CD4-positive, alpha-beta memory T cell (primary cell): ENCODE data around the gene STARD10. TPM values are rescaled to one million over a fixed set of nuclear protein-coding genes. Genes with fewer than 3 reads are reported as not detected.

Source experiments
- CTCF ChIA-PET: fragments of 350-600 bp; sonication (Branson Sonifier 250); formaldehyde crosslinking; loops from one replicate; lab custom pipeline; 2021; ENCODE audit warnings: inconsistent platforms; ENCODE audit not compliant: partially characterized antibody; lab: Charles Lee
- POLR2A ChIA-PET: fragments of 350-600 bp; sonication (Branson Sonifier 250); formaldehyde crosslinking; loops from one replicate; lab custom pipeline; 2021; ENCODE audit not compliant: partially characterized antibody; lab: Charles Lee
- DNase-seq, 5 donors: peaks; one replicate each; pipeline versions ENCODE4 v3.0.0 to v3.0.0-alpha.2; 2020 to 2022; ENCODE audit warnings: mixed read lengths in 1 of 5
- H3K27ac ChIP-seq: one replicate; pipeline ENCODE4 v1.7.0; 2013; ENCODE audit warnings: low read depth, low read length
- H3K27me3 ChIP-seq: 2 replicates; pipeline ENCODE4 v1.7.0; 2013; ENCODE audit warnings: mild to moderate bottlenecking, low read length, moderate library complexity; ENCODE audit not compliant: insufficient read depth
- H3K36me3 ChIP-seq: 2 replicates; pipeline ENCODE4 v1.7.0; 2013; ENCODE audit warnings: mild to moderate bottlenecking, low read length, moderate library complexity; ENCODE audit not compliant: insufficient read depth
- H3K4me1 ChIP-seq: 2 replicates; pipeline ENCODE4 v1.7.0; 2013; ENCODE audit warnings: mild to moderate bottlenecking, low read length, moderate library complexity; ENCODE audit not compliant: insufficient read depth
- H3K4me3 ChIP-seq, 2 donors: one replicate each; pipeline ENCODE4 v1.7.0; 2013; ENCODE audit warnings: low read length in 2 of 2, mild to moderate bottlenecking in 1 of 2
- H3K9me3 ChIP-seq, 2 donors: one replicate each; pipeline ENCODE4 v1.7.0; 2013; ENCODE audit warnings: low read length in 2 of 2, control low read depth in 1 of 2; ENCODE audit not compliant: control insufficient read depth in 1 of 2
- H3K27ac Mint-ChIP-seq, 7 donors: one replicate each; pipeline ENCODE4 v1.8.0; 2020 to 2021; ENCODE audit warnings: mixed read lengths in 7 of 7, mild to moderate bottlenecking in 6 of 7, inconsistent platforms in 3 of 7, moderate library complexity in 3 of 7
- H3K27me3 Mint-ChIP-seq, 2 donors: one replicate each; pipeline ENCODE4 v1.8.0; 2020 to 2021; ENCODE audit warnings: mixed read lengths in 2 of 2
- H3K36me3 Mint-ChIP-seq, 2 donors: one replicate each; pipeline ENCODE4 v1.8.0; 2020 to 2021; ENCODE audit warnings: mixed read lengths in 2 of 2, inconsistent platforms in 1 of 2, mild to moderate bottlenecking in 1 of 2
- H3K4me1 Mint-ChIP-seq, 4 donors: one replicate each; pipeline ENCODE4 v1.8.0; 2020 to 2021; ENCODE audit warnings: mixed read lengths in 4 of 4, mild to moderate bottlenecking in 1 of 4
- H3K4me3 Mint-ChIP-seq, 8 donors: one replicate each; pipeline ENCODE4 v1.8.0; 2020 to 2021; ENCODE audit warnings: mixed read lengths in 8 of 8, mild to moderate bottlenecking in 7 of 8, moderate library complexity in 6 of 8, inconsistent platforms in 3 of 8
- H3K9me3 Mint-ChIP-seq, 8 donors: one replicate each; pipeline ENCODE4 v1.8.0; 2020 to 2021; ENCODE audit warnings: mixed read lengths in 8 of 8, mild to moderate bottlenecking in 5 of 8, inconsistent platforms in 3 of 8, moderate library complexity in 1 of 8
- intact Hi-C: fragments of 100-400 bp; cut with micrococcal nuclease; formaldehyde crosslinking; loops from one replicate; pipeline ENCODE4 v1.15.1; 2023
- polyA plus RNA-seq, 2 donors: library from polyadenylated mRNA; unstranded; fragments of 300-500 nt; fragmentation: Illumina TruSeq; gene quantifications; one replicate each; pipeline ENCODE4 v1.2.3, GENCODE V29; 2021
- total RNA-seq, 2 experiments: library from RNA; stranded (reverse); gene quantifications; one replicate each; pipeline ENCODE4 v1.2.3, GENCODE V29; 2021

STARD10 gene
- total RNA-seq (10 to 100 TPM; 23.0 to 23.5 TPM), polyA plus RNA-seq (10 to 100 TPM; 24.9 to 27.0 TPM)

- peaks cover 0 to 4% of the 10 kb centered on the region in 2 donors for H3K36me3 Mint-ChIP-seq
Observed at GRCh38 chr11:72793425-72794367, at the start of gene STARD10. Gene STARD10 (minus strand): TSS chr11:72794047. CDS start chr11:72781181, 12,866 bp downstream.

GRCh38 chr11:72842653-72843330, 48.9 kb upstream of the STARD10 start:
- Histone ChIP-seq H3K27ac (no peak overlapping the region), H3K9me3 (no peaks in the 10 kb centered on the region), H3K4me3 (no peak overlapping the region), H3K36me3 (peaks cover 42% of the 10 kb centered on the region), H3K4me1 (no peaks in the 10 kb centered on the region), H3K27me3 (no peaks in the 10 kb centered on the region)
- intact Hi-C loops = no loop called here
- H3K27me3 Mint-ChIP-seq = no peaks in the 10 kb centered on the region
- H3K4me1 Mint-ChIP-seq = peaks cover 6 to 18% (median 13%) of the 10 kb centered on the region in 4 donors
- no peak overlapping the region for H3K4me3 Mint-ChIP-seq
- H3K36me3 Mint-ChIP-seq = peaks cover 29 to 65% of the 10 kb centered on the region in 2 donors
- CTCF ChIA-PET = interaction anchor here (1.1 to 3.1 kb wide), 2 partner anchors 12 to 335 kb away, joined by 3 to 12 read pairs; no protein-coding TSS in a partner anchor
- no peaks in the 10 kb centered on the region for H3K9me3 Mint-ChIP-seq
- POLR2A ChIA-PET = no interaction called here
- no peak for DNase-seq
- H3K27ac Mint-ChIP-seq = peak overlapping the region in 5 of 7 donors; percentile 1 to 55 (median 6)

More at GRCh38 chr11:72793425-72794367, at the start of gene STARD10:
- ChIA-PET CTCF (interaction anchor here (0.7 to 5.3 kb wide), 36 partner anchors 9 to 462 kb away, joined by 3 to 194 read pairs (median 4); partner anchors contain the start of genes ARAP1, ATG16L2 and FCHSD2), POLR2A (interaction anchor here (0.8 to 3.7 kb wide), 21 partner anchors 12 to 681 kb away, joined by 3 to 45 read pairs (median 5); partner anchors contain the start of genes ANAPC15, ARAP1, ATG16L2 and FCHSD2)
- Histone ChIP-seq H3K27me3 (no peaks in the 10 kb centered on the region), H3K4me1 (peaks cover 23% of the 10 kb centered on the region), H3K27ac (peak within 1 kb of the TSS; percentile 97), H3K36me3 (no peaks in the 10 kb centered on the region), H3K9me3 (no peaks in the 10 kb centered on the region), H3K4me3 (peak within 1 kb of the TSS; percentile 81 to 96)
- DNase-seq = peak; percentile 94 to 98 (median 95)
- peak within 1 kb of the TSS; percentile 99 to 100 (median 100) for H3K27ac Mint-ChIP-seq
- H3K27me3 Mint-ChIP-seq = no peaks in the 10 kb centered on the region
- peaks cover 13 to 28% (median 22%) of the 10 kb centered on the region in 4 donors for H3K4me1 Mint-ChIP-seq
- intact Hi-C loops = loop anchor here (1.0 to 5.0 kb wide), 7 partner anchors 11 to 1699 kb away; partner anchors contain the start of genes ARAP1, ATG16L2 and LIPT2
- no peaks in the 10 kb centered on the region for H3K9me3 Mint-ChIP-seq
- peak within 1 kb of the TSS; percentile 96 to 99 (median 98) for H3K4me3 Mint-ChIP-seq

GRCh38 chr11:72842126-72842525, 48.3 kb upstream of the STARD10 start:
- CTCF ChIA-PET = interaction anchor here (1.1 to 3.1 kb wide), 3 partner anchors 11 to 335 kb away, joined by 3 to 12 read pairs (median 7); no protein-coding TSS in a partner anchor

GRCh38 chr11:72841397-72841796, 47.5 kb upstream of the STARD10 start:
- intact Hi-C loops = no loop called here
- POLR2A ChIA-PET = interaction anchor here (0.6 to 2.1 kb wide), 5 partner anchors 10 to 207 kb away, joined by 3 to 6 read pairs (median 5); no protein-coding TSS in a partner anchor

More at GRCh38 chr11:72842126-72842525, 48.3 kb upstream of the STARD10 start:
- no peaks in the 10 kb centered on the region for H3K27me3 ChIP-seq
- POLR2A ChIA-PET = interaction anchor here (1.5 kb wide), 1 partner anchor 11 kb away, joined by 6 read pairs; no protein-coding TSS in a partner anchor
- H3K9me3 ChIP-seq = no peaks in the 10 kb centered on the region
- Mint-ChIP-seq H3K4me3 (no peak overlapping the region), H3K27me3 (no peaks in the 10 kb centered on the region), H3K9me3 (no peaks in the 10 kb centered on the region), H3K4me1 (peaks cover 6 to 18% (median 13%) of the 10 kb centered on the region in 4 donors), H3K27ac (peak overlapping the region in 2 of 7 donors; percentile 9 to 37), H3K36me3 (peaks cover 29 to 65% of the 10 kb centered on the region in 2 donors)
- H3K4me3 ChIP-seq = no peak overlapping the region
- intact Hi-C loops = no loop called here
- DNase-seq = no peak
- peaks cover 42% of the 10 kb centered on the region for H3K36me3 ChIP-seq
- H3K4me1 ChIP-seq = no peaks in the 10 kb centered on the region
- H3K27ac ChIP-seq = no peak overlapping the region

GRCh38 chr11:72840780-72841179, 46.9 kb upstream of the STARD10 start:
- POLR2A ChIA-PET = interaction anchor here (0.6 to 2.1 kb wide), 5 partner anchors 9 to 1037 kb away, joined by 3 to 6 read pairs (median 5); no protein-coding TSS in a partner anchor
- Mint-ChIP-seq H3K27ac (no peak overlapping the region), H3K4me3 (no peak overlapping the region), H3K27me3 (no peaks in the 10 kb centered on the region), H3K36me3 (peaks cover 29 to 62% of the 10 kb centered on the region in 2 donors), H3K9me3 (no peaks in the 10 kb centered on the region), H3K4me1 (peaks cover 6 to 18% (median 13%) of the 10 kb centered on the region in 4 donors)
- Histone ChIP-seq H3K4me1 (no peaks in the 10 kb centered on the region), H3K36me3 (peaks cover 42% of the 10 kb centered on the region), H3K4me3 (no peak overlapping the region), H3K9me3 (no peaks in the 10 kb centered on the region), H3K27me3 (no peaks in the 10 kb centered on the region), H3K27ac (no peak overlapping the region)
- CTCF ChIA-PET = interaction anchor here (1.2 to 3.1 kb wide), 4 partner anchors 9 to 337 kb away, joined by 3 to 12 read pairs (median 7); no protein-coding TSS in a partner anchor
- intact Hi-C loops = no loop called here
- DNase-seq = no peak

More at GRCh38 chr11:72841397-72841796, 47.5 kb upstream of the STARD10 start:
- Mint-ChIP-seq H3K9me3 (no peaks in the 10 kb centered on the region), H3K27ac (peak overlapping the region in 3 of 7 donors; percentile 9 to 29 (median 25)), H3K36me3 (peaks cover 29 to 65% of the 10 kb centered on the region in 2 donors), H3K27me3 (no peaks in the 10 kb centered on the region), H3K4me1 (peaks cover 6 to 18% (median 13%) of the 10 kb centered on the region in 4 donors), H3K4me3 (no peak overlapping the region)
- CTCF ChIA-PET = interaction anchor here (0.7 to 3.1 kb wide), 4 partner anchors 10 to 336 kb away, joined by 3 to 12 read pairs (median 6); no protein-coding TSS in a partner anchor
- H3K4me3 ChIP-seq = no peak overlapping the region
- H3K36me3 ChIP-seq = peaks cover 42% of the 10 kb centered on the region
- H3K27ac ChIP-seq = no peak overlapping the region
- H3K9me3 ChIP-seq = no peaks in the 10 kb centered on the region
- no peaks in the 10 kb centered on the region for H3K27me3 ChIP-seq
- no peaks in the 10 kb centered on the region for H3K4me1 ChIP-seq
- DNase-seq = no peak

- Mint-ChIP-seq H3K27me3 (no peaks in the 10 kb centered on the region), H3K4me3 (peak overlapping the region in 1 of 8 donors; percentile 7), H3K9me3 (no peaks in the 10 kb centered on the region), H3K27ac (peak overlapping the region; percentile 2 to 77 (median 47)), H3K4me1 (peaks cover 6 to 18% (median 13%) of the 10 kb centered on the region in 4 donors), H3K36me3 (peaks cover 25 to 52% of the 10 kb centered on the region in 2 donors)
- CTCF ChIA-PET = no interaction called here
- no peak overlapping the region for H3K4me3 ChIP-seq
- H3K27ac ChIP-seq = no peak overlapping the region
- intact Hi-C loops = no loop called here
- H3K36me3 ChIP-seq = peaks cover 37% of the 10 kb centered on the region
- H3K27me3 ChIP-seq = no peaks in the 10 kb centered on the region
- no peak for DNase-seq
- H3K4me1 ChIP-seq = no peaks in the 10 kb centered on the region
- POLR2A ChIA-PET = interaction anchor here (1.3 kb wide), 2 partner anchors 11 to 114 kb away, joined by 3 to 4 read pairs; no protein-coding TSS in a partner anchor
- H3K9me3 ChIP-seq = no peaks in the 10 kb centered on the region
Observed at GRCh38 chr11:72838691-72839305, 45.0 kb upstream of the STARD10 start.
